HG02588 (cell line): Measurements from ENCODE around the gene TPGS2.
"Not testable (repeated sequence)": the region's sequence is repeated elsewhere in the genome, so short reads cannot be mapped to it uniquely, and the experiment has no call there.

Source experiments
- ATAC-seq: cut with Tn5 transposase; IDR thresholded peaks from one replicate; pipeline ENCODE4 v1.9.1; 2021; ENCODE audit warnings: mild to moderate bottlenecking, moderate library complexity; ENCODE audit not compliant: unreplicated experiment

The TPGS2 gene

DNA sequence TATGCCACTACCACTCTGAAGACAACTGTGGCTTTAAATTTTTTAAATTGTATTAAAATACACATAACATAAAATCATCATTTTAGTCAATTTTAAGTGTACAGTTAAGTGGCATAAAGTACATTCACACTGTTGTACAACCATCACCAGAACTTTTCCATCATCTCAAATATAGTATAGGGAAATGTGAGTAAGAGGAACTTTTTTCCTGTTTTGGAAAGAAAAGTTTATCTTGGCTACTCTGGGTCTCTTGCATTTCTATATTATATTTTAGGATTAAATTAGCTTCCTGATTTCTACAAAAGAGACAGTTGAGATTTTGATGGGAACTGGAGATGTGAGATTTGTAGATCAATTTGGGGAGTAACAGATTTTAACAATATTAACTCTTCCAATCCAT, 3.3 kb downstream of the TPGS2 start:
- ATAC-seq = no peak

GRCh38 chr18:36821681-36822080, 7.1 kb downstream of the TPGS2 start:
- no peak for ATAC-seq

DNA sequence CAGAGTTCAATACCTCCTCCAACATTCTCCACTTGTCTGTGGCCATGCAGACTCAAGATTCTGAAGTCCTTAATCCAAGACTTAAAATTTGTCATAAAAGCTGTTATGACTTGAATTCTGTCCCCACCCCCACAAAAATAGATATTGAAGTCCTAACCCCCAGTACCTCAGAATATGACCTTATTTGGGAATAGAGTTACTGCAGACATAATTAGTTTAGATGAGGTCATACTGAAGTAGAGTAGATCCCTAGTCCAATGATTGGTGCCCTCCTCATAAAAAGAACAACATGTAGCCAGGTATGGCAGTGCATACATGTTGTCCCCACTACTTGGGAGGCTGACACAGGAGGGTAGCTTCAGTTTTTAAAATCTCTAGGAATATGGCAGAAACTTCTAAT, 9.2 kb downstream of the TPGS2 start:
- ATAC-seq = no peak

GRCh38 chr18:36818652-36819051, 10.2 kb downstream of the TPGS2 start:
- no peak for ATAC-seq

DNA sequence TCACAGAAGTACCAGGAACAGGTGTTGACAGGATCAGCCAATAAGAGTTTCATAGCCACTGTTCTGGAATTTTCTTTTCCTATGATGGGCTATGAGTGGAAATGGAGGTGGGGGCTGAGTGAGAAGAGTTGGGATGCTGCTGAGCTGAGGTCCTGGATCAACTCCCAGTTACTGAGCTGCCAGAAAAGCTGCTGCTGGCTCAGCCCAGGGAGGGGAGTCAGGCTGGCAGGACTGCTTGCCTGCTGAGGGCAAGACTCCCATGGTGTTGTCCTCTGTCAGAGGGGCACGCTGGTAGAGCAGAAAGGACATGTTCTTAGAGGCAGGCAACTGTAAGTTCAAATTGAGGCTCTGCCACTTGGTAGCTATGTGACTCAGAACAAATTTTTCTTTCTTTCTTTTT, 11.8 kb downstream of the TPGS2 start:
- no peak for ATAC-seq

GRCh38 chr18:36816096-36816495, 12.7 kb downstream of the TPGS2 start:
- ATAC-seq = not testable (repeated sequence)

DNA sequence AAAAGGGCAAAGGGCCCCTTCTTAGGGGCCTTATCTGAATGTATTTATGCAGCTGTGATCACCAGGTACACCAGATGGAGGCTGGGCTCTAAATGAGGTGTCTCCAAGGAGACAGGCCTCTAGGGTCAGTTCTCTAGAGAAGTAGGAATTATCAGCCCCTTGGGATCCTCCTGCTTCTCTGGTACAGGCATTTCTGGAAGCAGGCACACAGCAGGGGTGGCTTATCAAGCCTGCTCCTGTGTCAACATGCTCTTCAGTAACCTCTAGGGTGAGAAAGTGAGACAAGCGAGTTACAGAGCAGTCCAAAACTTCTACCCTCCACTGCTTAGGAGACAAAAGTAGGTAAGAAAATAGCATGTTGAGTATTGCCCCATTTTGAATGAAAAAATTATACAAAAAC, 13.8 kb downstream of the TPGS2 start:
- no peak for ATAC-seq

GRCh38 chr18:36813824-36814223, 15.0 kb downstream of the TPGS2 start:
- no peak for ATAC-seq

DNA sequence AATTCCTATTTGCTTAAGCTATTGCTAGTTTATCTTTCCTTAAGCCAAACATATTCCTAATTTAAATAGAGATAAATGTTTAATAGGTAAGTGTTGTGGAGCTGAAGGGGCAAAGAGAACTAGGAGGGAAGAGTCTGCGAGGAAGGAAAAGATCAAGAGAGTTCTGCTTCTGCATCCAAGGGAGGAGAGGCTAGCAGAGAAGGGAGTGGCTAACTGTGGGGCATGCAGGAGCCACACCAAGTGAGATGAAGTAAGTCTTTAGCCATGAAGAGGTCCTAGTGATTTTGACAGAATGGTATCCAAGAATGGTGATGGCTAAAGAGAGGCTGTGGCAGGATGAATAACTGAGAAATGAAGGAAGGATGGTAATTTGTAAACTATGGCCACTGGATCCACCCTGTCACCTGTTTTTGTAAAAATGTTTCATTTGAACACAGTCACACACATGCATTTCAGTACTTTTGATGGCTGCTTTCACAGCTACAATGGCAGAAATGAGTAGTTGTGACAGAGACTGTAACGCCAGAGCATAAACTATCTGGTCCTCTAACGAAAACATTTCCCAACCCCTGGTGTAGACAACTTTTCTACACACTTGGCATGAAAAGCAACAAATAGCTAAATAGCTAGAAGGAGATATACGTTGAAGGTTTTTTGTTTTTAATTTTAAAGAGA, 15.6 kb downstream of the TPGS2 start:
- ATAC-seq = no peak

DNA sequence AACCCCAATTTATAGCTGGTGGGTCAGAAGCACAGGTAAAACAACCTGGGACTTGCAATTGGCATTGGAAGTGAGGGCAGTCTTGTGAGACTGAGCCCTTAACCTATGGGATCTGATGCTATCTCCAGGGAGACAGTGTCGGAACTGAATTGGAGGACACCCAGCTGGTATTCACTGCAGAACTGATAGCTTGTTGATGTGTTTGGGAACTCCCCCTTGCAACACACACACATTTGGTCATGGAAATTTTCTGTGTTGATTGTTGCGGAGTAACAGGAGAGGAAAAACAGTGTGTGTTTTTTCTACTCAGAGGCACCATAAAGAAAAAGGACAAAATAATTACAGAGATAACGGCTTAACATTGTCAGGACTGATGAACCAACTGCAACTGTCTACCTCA, 16.1 kb downstream of the TPGS2 start:
- no peak for ATAC-seq

DNA sequence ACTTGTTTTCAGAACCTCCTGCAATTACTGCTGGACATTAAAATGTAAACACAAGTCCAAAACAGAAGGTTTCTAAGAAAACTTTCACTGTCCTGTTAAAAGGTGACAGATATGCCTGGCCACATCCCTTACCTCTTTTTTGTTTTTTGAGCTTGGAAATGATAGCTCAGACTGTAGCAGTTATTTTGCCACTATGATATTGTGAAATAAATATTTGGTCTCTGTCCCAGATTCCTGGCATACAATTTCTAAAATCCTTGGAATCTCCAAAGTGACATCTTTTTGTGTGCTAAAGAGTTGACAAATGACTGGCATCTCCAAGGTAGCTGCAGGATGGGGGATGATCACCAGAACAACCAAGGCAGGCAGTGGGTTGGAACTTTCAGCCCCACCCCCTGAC, 16.8 kb downstream of the TPGS2 start:
- ATAC-seq = no peak

DNA sequence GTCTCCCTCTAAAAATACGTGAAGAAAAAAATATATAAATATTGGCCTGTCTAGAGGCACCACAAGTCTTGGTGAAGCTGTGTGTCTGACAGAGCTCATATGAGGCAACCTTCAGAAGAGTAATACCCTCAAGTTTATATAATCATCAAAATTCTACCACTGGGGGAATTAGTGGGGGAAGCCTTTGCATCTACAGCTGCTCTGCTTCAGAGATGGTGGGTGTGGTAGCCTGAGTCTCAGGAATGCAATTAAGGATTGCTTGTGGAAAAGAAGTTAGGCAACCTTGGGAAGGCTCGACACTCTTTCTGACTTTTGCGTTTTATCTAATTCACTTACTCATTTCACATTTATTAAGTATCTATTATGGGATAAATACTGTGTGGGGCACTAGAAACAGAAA, 17.4 kb downstream of the TPGS2 start:
- ATAC-seq = no peak

GRCh38 chr18:36809590-36810381, 19.0 kb downstream of the TPGS2 start:
- ATAC-seq = peak; percentile 98

DNA sequence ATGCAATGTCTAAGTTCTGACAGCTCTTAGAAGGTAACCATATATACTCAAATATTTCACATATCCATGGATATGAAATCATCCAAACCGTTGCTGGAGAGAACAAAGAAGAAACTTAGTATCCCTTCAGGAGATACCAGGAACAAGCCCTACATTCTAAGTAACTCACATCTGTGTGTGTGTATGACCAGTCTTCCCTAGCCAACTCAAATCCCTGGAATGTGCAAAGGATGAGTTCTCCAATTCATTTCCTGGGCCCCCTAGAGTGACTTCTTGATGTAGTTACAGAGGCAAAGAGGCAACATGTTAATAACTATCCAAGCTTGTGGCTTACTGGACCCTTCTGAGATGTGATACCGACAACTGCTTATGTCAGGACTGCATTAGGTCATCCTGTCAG, 20.1 kb downstream of the TPGS2 start:
- ATAC-seq = no peak

GRCh38 chr18:36805105-36805504, 23.7 kb downstream of the TPGS2 start:
- no peak for ATAC-seq

GRCh38 chr18:36798738-36799473, 29.9 kb downstream of the TPGS2 start:
- ATAC-seq = no peak

GRCh38 chr18:36792634-36793283, 36.0 kb downstream of the TPGS2 start:
- no peak for ATAC-seq

DNA sequence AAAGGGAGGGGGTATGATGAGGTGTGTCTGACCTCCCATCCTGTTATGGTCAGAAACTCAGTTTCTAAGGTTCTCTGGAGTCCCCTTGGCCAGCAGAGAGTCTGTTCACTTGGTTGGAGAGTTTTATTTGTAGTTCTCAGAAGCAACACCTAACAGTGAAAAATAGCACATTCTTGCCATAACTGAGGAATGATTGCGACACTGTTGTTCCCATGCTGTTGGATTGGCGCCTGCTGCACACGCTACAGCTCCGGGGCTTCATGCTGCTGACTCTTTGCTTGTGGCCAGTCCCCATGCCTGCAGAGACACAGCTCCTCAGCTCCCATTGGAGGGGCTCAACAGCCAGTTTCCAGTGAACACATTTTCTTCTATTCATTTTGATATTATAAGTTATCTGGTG, 42.1 kb downstream of the TPGS2 start:
- no peak for ATAC-seq

DNA sequence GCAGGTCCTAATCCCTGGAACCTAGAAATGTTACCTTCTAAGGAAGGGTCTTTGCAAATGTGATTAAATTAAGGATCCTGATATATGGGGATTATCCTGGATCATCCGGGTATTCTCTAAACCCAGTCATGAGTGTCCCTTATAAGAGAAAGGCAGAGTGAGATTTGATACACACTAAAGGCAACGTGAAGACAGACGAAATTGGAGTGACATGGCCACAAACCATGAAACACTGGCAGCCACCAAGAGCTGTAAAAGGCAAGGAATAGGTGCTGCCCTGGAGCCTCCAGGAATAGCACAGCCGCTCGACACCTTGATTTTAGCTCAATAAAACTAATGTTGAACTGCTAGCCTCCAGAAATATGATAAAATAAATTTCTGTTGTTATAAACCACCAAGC, 45.0 kb downstream of the TPGS2 start:
- no peak for ATAC-seq

DNA sequence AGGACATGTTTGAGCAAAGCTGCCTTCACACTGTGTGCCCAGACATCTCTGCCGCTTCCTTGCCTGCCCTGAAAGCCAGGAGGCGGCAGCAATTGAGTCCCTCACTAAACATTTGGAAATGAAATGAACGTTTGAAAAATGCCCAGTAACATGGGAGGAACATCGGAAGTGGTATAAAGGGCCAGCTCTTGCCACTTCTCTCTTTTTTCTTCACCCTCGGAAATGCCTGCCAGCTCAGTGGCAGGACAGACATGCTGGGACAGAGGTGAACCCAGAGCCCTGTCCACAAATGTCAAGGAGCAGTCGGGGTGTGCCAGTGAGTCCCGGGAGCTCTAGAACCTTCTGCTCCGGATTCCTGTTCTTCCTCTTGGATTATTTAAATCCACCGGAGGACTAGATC, 46.1 kb downstream of the TPGS2 start:
- no peak for ATAC-seq

GRCh38 chr18:36780748-36781147, 48.1 kb downstream of the TPGS2 start:
- no peak for ATAC-seq
